CD4-positive, alpha-beta T cell treated with Interleukin-6 for 4 hours (primary cell): Measurements from ENCODE around the gene IL22RA1.

Experiments used
- DNase-seq: peaks from one replicate; pipeline ENCODE4 v3.0.0-alpha.2; 2020; ENCODE audit warnings: mixed read lengths

Gene IL22RA1

GRCh38 chr1:24070821-24071393, 72.0 kb downstream of the IL22RA1 start:
- peak; percentile 73 for DNase-seq

- no peak for DNase-seq
These were observed 73.1 kb downstream of the IL22RA1 start for GRCh38 chr1:24069817-24070216.
